ENCODE measurements around the gene INPP5D. TPM values are rescaled to one million over a fixed set of nuclear protein-coding genes. Genes with fewer than 3 reads are reported as not detected.
A peak's percentile ranks its signal among the peaks of the same experiment; 100 is the strongest.

INPP5D gene
- total RNA-seq, 1 donor from 2014 or later: 275 TPM

DNA sequence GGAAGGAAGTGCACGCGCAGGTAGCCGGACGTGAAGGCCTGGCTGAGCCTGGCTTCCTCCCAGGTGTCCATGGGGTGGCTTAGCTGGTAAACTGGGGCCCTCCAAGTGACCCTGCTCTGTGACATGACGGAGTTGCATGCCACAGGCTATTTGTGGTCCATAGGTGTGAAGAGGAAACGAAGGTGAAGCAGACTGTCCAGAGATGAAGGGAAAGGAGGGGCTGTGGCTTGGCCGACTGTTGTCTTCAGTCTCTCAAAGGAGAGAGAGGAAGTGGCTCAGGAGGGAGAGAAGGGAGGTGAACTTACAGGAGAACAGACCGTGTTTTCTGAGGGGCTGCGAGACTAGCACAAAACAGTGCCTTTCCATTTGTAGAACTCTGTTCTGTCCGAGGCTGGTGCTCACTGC is 19.3 kb downstream of the INPP5D start:
- intact Hi-C loops (cut with micrococcal nuclease): loop anchor here (1.0 to 5.0 kb wide), 2 partner anchors 9 to 63 kb away; no protein-coding TSS in a partner anchor
- TF ChIP-seq, protein P1, sequence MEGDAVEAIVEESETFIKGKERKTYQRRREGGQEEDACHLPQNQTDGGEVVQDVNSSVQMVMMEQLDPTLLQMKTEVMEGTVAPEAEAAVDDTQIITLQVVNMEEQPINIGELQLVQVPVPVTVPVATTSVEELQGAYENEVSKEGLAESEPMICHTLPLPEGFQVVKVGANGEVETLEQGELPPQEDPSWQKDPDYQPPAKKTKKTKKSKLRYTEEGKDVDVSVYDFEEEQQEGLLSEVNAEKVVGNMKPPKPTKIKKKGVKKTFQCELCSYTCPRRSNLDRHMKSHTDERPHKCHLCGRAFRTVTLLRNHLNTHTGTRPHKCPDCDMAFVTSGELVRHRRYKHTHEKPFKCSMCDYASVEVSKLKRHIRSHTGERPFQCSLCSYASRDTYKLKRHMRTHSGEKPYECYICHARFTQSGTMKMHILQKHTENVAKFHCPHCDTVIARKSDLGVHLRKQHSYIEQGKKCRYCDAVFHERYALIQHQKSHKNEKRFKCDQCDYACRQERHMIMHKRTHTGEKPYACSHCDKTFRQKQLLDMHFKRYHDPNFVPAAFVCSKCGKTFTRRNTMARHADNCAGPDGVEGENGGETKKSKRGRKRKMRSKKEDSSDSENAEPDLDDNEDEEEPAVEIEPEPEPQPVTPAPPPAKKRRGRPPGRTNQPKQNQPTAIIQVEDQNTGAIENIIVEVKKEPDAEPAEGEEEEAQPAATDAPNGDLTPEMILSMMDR (IDR thresholded peaks at IDR 0.05): no peak

DNA sequence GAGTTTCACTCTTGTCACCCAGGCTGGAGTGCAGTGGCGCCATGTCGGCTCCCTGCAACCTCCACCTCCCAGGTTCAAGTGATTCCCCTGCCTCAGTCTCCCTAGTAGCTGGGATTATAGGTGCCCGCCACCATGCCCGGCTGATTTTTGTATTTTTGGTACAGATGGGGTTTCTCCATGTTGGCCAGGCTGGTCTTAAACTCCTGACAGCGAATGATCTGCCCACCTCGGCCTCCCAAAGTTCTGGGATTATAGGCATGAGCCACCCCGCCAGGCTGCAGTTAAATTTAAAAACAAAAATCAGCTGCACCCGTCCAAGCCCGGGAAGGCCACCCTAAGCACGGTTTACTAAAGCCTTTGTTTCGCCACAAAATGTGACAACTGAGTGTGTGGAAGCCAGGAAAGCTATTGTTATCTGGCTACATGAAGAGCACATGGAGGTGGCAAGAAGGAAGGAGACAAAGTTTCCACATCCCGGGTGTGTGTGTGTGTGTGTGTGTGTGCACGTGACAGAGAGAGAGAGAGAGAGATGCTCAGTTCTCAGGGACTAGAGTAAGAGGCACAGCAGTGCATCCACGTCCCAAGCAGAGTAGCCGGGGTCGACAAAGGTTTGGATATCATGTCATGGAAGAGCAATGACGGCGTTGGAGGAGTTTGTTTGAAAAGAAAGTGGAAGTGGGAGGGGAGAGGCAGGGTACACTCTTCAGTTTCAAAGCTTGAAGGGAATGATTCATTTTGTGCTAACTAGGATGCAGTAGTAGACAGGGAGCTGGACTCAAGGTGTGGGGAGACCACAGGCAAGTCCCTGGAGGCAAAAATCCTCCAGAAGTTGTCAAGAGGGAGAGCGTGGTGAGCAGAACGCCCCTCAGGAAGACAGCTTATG is 20.1 kb downstream of the INPP5D start:
- DNase-seq (no peak), ATAC-seq (ENCODE audit: low read depth) (no peak)
- Mint-ChIP-seq H3K9me3 (no peaks in the 10 kb centered on the region), H3K4me3 (peak overlapping the region; percentile 64), H3K27me3 (no peaks in the 10 kb centered on the region), H3K4me1 (peaks cover 78% of the 10 kb centered on the region), H3K27ac (peak overlapping the region; percentile 98), H3K36me3 (ENCODE audit: low read depth) (peaks cover 53% of the 10 kb centered on the region)
- intact Hi-C loops (cut with micrococcal nuclease): loop anchor here (1.0 to 5.0 kb wide), 2 partner anchors 10 to 62 kb away; no protein-coding TSS in a partner anchor
- ChIA-PET POLR2A (interaction anchor here (0.5 to 13.1 kb wide), 11 partner anchors 10 to 273 kb away, joined by 3 to 319 read pairs (median 5); partner anchors contain the start of gene INPP5D), CTCF (interaction anchor here (4.6 to 4.8 kb wide), 2 partner anchors 19 to 20 kb away, joined by 23 to 32 read pairs; partner anchors contain the start of gene INPP5D)
- TF ChIP-seq, protein P1 (IDR thresholded peaks at IDR 0.05): no peak

More for the DNA sequence above, 19.3 kb downstream of the INPP5D start:
- H3K36me3 Mint-ChIP-seq (ENCODE audit: low read depth): peaks cover 49% of the 10 kb centered on the region
- no peak for ATAC-seq (ENCODE audit: low read depth)
- H3K4me1 Mint-ChIP-seq: peaks cover 71% of the 10 kb centered on the region
- H3K27ac Mint-ChIP-seq: peak overlapping the region; percentile 98
- no peaks in the 10 kb centered on the region for H3K27me3 Mint-ChIP-seq
- no peak for DNase-seq
- CTCF ChIA-PET: no interaction called here
- no peaks in the 10 kb centered on the region for H3K9me3 Mint-ChIP-seq
- POLR2A ChIA-PET: interaction anchor here (0.5 to 13.1 kb wide), 8 partner anchors 10 to 274 kb away, joined by 3 to 319 read pairs (median 6); partner anchors contain the start of gene INPP5D
- H3K4me3 Mint-ChIP-seq: peak overlapping the region; percentile 70

DNA sequence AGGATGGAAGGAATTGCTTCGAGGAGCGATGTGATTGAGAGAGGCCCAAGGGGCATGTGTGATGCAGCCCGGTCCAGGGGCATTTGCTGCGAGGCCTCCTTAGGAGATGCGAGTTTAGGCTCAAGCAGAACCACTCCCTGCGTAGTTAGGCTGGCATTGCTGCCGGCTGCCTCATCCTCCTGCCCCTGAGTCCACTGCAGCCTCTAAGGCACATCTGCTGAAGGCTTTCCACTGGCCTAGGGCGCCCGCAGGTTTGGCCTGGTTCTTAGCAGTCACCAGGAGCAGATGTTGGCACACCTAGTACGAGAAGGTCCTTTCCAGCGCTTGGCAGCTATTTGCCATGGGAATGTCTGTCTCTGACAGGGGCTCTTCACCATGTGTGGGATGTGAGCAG is 20.7 kb downstream of the INPP5D start:
- H3K27me3 Mint-ChIP-seq: no peaks in the 10 kb centered on the region
- ATAC-seq (ENCODE audit: low read depth) (no peak), DNase-seq (no peak)
- CTCF ChIA-PET: interaction anchor here (4.6 to 4.8 kb wide), 2 partner anchors 19 to 20 kb away, joined by 23 to 32 read pairs; partner anchors contain the start of gene INPP5D
- peak overlapping the region; percentile 98 for H3K27ac Mint-ChIP-seq
- intact Hi-C loops (cut with micrococcal nuclease): no loop called here
- TF ChIP-seq, protein P1 (IDR thresholded peaks at IDR 0.05): no peak
- H3K4me1 Mint-ChIP-seq: peaks cover 85% of the 10 kb centered on the region
- peaks cover 59% of the 10 kb centered on the region for H3K36me3 Mint-ChIP-seq (ENCODE audit: low read depth)
- POLR2A ChIA-PET: interaction anchor here (0.7 to 13.1 kb wide), 7 partner anchors 11 to 58 kb away, joined by 3 to 319 read pairs (median 5); partner anchors contain the start of gene INPP5D
- H3K9me3 Mint-ChIP-seq: no peaks in the 10 kb centered on the region
- peak overlapping the region; percentile 64 for H3K4me3 Mint-ChIP-seq

DNA sequence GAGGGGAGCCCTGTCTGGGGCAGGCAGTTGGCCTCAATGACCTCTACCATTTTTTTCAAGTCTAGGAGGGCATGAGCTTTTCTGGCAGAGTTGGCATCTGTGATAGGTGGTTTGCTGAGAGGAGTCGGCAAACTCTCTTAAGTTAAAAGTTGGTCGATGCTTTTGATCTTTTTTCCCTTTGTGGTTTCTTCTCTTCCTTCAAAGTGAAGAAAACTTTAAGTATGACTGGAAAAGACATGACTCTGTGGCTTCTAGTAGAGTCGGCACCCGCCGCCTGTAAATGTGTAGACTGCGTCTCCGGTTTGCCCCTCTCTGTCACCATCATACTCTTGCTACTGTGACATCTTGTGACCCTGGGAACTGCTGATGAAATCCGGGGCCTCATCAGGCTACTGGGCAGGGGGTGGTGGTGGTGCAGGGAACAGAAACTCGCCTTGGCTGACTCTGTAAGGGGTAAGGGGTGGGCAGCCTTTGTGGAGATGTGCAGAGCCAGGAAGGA is 21.1 kb downstream of the INPP5D start:
- peaks cover 89% of the 10 kb centered on the region for H3K4me1 Mint-ChIP-seq
- H3K27me3 Mint-ChIP-seq: no peaks in the 10 kb centered on the region
- TF ChIP-seq, protein P1 (IDR thresholded peaks at IDR 0.05): no peak
- ChIA-PET CTCF (interaction anchor here (4.6 to 4.8 kb wide), 2 partner anchors 18 to 20 kb away, joined by 23 to 32 read pairs; partner anchors contain the start of gene INPP5D), POLR2A (interaction anchor here (0.7 to 13.1 kb wide), 10 partner anchors 11 to 1408 kb away, joined by 3 to 319 read pairs (median 12); partner anchors contain the start of gene INPP5D)
- ATAC-seq (ENCODE audit: low read depth) (peak; percentile 11), DNase-seq (no peak)
- H3K27ac Mint-ChIP-seq: peak overlapping the region; percentile 98
- peak overlapping the region; percentile 75 for H3K4me3 Mint-ChIP-seq
- intact Hi-C loops (cut with micrococcal nuclease): no loop called here
- H3K9me3 Mint-ChIP-seq: no peaks in the 10 kb centered on the region
- H3K36me3 Mint-ChIP-seq (ENCODE audit: low read depth): peaks cover 61% of the 10 kb centered on the region
